PC-3 (cell line): Measurements from ENCODE around the gene CSH1. TPM values are rescaled to one million over a fixed set of nuclear protein-coding genes. Genes with fewer than 3 reads are reported as not detected.

Experiments used
- ATAC-seq: fragments of 200-7000 bp; cut with Tn5 transposase; 2 replicates; pipeline ENCODE4 v1.9.1; 2020; ENCODE audit warnings: mild to moderate bottlenecking, moderate library complexity
- BruUV-seq: library from RNA; stranded (reverse); fragments of 400-500 nt; replicated peaks from 2 replicates; lab custom pipeline; 2021; lab: Mats Ljungman, UMichigan
- CTCF ChIA-PET: fragments of 300-600 bp; sonication (Branson Sonifier 250); formaldehyde crosslinking; loops from one replicate; lab custom pipeline; 2022; ENCODE audit warnings: antibody characterized with exemption; lab: Charles Lee
- POLR2A ChIA-PET: fragments of 300-600 bp; sonication (Branson Sonifier 250); formaldehyde crosslinking; loops from one replicate; lab custom pipeline; 2022; ENCODE audit warnings: antibody characterized with exemption; ENCODE audit not compliant: unreplicated experiment; lab: Charles Lee
- DNase-seq: peaks from one replicate; pipeline ENCODE4 v3.0.0-alpha.2; 2015
- H2AFZ ChIP-seq: fragments of 300-600 bp; sonication (generic); 2 replicates; pipeline ENCODE4 v1.6.0; 2016; ENCODE audit warnings: antibody characterized with exemption, low read length
- H3F3A ChIP-seq: fragments of 300-600 bp; sonication (generic); one replicate; pipeline ENCODE4 v1.6.0; 2017; ENCODE audit warnings: antibody characterized with exemption, low read length, control low read depth, mild to moderate bottlenecking; ENCODE audit not compliant: unreplicated experiment
- H3K27ac ChIP-seq: fragments of 300-600 bp; sonication (generic); 2 replicates; pipeline ENCODE4 v1.5.1; 2016; ENCODE audit warnings: mild to moderate bottlenecking, low read length
- H3K27me3 ChIP-seq: fragments of 300-600 bp; sonication (generic); 2 replicates; pipeline ENCODE4 v1.6.1; 2016; ENCODE audit warnings: low read length, mixed read lengths
- H3K36me3 ChIP-seq: fragments of 300-600 bp; sonication (generic); 2 replicates; pipeline ENCODE4 v1.6.1; 2016; ENCODE audit warnings: low read depth, mixed run types, low read length, mixed read lengths
- H3K4me1 ChIP-seq: fragments of 300-600 bp; sonication (generic); 2 replicates; pipeline ENCODE4 v1.5.1; 2016; ENCODE audit warnings: low read length; ENCODE audit not compliant: insufficient read depth
- H3K4me2 ChIP-seq: fragments of 300-600 bp; sonication (generic); 2 replicates; pipeline ENCODE4 v1.6.0; 2016; ENCODE audit warnings: low read length
- H3K4me3 ChIP-seq: fragments of 300-600 bp; sonication (generic); 2 replicates; pipeline ENCODE4 v1.5.1; 2016; ENCODE audit warnings: mild to moderate bottlenecking, low read length, mixed read lengths
- H3K79me2 ChIP-seq: fragments of 300-600 bp; sonication (generic); 2 replicates; pipeline ENCODE4 v1.6.1; 2017; ENCODE audit warnings: low read length, mixed read lengths
- H3K9ac ChIP-seq: fragments of 300-600 bp; sonication (generic); 2 replicates; pipeline ENCODE4 v1.6.0; 2016; ENCODE audit warnings: mild to moderate bottlenecking, low read length
- H3K9me2 ChIP-seq: fragments of 300-600 bp; sonication (generic); replicated peaks from 2 replicates; pipeline ENCODE4 v1.6.1; 2016; ENCODE audit warnings: mixed run types, low read length, mixed read lengths
- H3K9me3 ChIP-seq: fragments of 300-600 bp; sonication (generic); 2 replicates; pipeline ENCODE4 v1.6.1; 2016; ENCODE audit warnings: low read length, mixed read lengths
- H4K20me1 ChIP-seq: fragments of 300-600 bp; sonication (generic); 2 replicates; pipeline ENCODE4 v1.6.1; 2016; ENCODE audit warnings: low read length, mixed read lengths
- CTCF ChIP-seq: fragments of 300-600 bp; sonication (generic); conservative IDR thresholded peaks from 2 replicates; pipeline ENCODE4 v1.5.1; 2017; ENCODE audit warnings: antibody characterized with exemption, low read depth, mild to moderate bottlenecking, low read length
- EZH2 ChIP-seq: fragments of 300-600 bp; sonication (generic); IDR thresholded peaks from one replicate; pipeline ENCODE4 v1.6.1; 2017; ENCODE audit warnings: antibody characterized with exemption, mild to moderate bottlenecking, low read length; ENCODE audit not compliant: unreplicated experiment
- EZH2phosphoT487 ChIP-seq: fragments of 300-600 bp; sonication (generic); IDR thresholded peaks from 2 replicates; pipeline ENCODE4 v1.6.1; 2018; ENCODE audit warnings: mild to moderate bottlenecking, antibody characterized with exemption, low read length, borderline replicate concordance
- intact Hi-C: fragments of 100-400 bp; cut with micrococcal nuclease; formaldehyde crosslinking; loops from 2 replicates; pipeline ENCODE4 v1.9.0; 2023
- total RNA-seq: library from RNA; depleted of rRNA; stranded (reverse); fragments of >200 nt; gene quantifications from 2 replicates; pipeline ENCODE4 v1.2.3, GENCODE V29; 2014

The CSH1 gene
- total RNA-seq, 1 experiment from 2014 or later: not detected

GRCh38 chr17:63929860-63930766, 33.7 kb upstream of the CSH1 start:
- TF ChIP-seq EZH2 (no peak), CTCF (no peak), EZH2phosphoT487 (no peak)
- no peaks in the 10 kb centered on the region for H3K9me2 ChIP-seq
- H3K79me2 ChIP-seq: no peaks in the 10 kb centered on the region
- H3K4me1 ChIP-seq: no peaks in the 10 kb centered on the region
- H3K36me3 ChIP-seq: no peaks in the 10 kb centered on the region
- ChIA-PET CTCF (interaction anchor here (0.9 kb wide), 1 partner anchor 11 kb away, joined by 3 read pairs; no protein-coding TSS in a partner anchor), POLR2A (no interaction called here)
- H2AFZ ChIP-seq: no peak overlapping the region
- no peaks in the 10 kb centered on the region for H3F3A ChIP-seq
- H3K4me3 ChIP-seq: no peak overlapping the region
- no peaks in the 10 kb centered on the region for H4K20me1 ChIP-seq
- H3K27me3 ChIP-seq: no peaks in the 10 kb centered on the region
- ATAC-seq: no peak
- no peak overlapping the region for H3K27ac ChIP-seq
- intact Hi-C loops: no loop called here
- BruUV-seq: no TSS peak
- H3K9me3 ChIP-seq: no peaks in the 10 kb centered on the region
- no peak for DNase-seq
- H3K4me2 ChIP-seq: no peak overlapping the region
- H3K9ac ChIP-seq: no peak overlapping the region

- intact Hi-C loops: no loop called here
- Histone ChIP-seq H3K27me3 (no peaks in the 10 kb centered on the region), H3K4me1 (no peaks in the 10 kb centered on the region), H4K20me1 (no peaks in the 10 kb centered on the region), H3K36me3 (no peaks in the 10 kb centered on the region), H3K79me2 (no peaks in the 10 kb centered on the region), H3K9me3 (no peaks in the 10 kb centered on the region), H3K4me3 (no peak overlapping the region), H3K9ac (no peak overlapping the region), H3K4me2 (no peak overlapping the region), H3F3A (no peaks in the 10 kb centered on the region), H3K9me2 (no peaks in the 10 kb centered on the region), H2AFZ (no peak overlapping the region), H3K27ac (no peak overlapping the region)
- TF ChIP-seq CTCF (no peak), EZH2 (no peak), EZH2phosphoT487 (no peak)
- DNase-seq (no peak), ATAC-seq (no peak)
- CTCF ChIA-PET: interaction anchor here (0.9 kb wide), 1 partner anchor 10 kb away, joined by 3 read pairs; no protein-coding TSS in a partner anchor
- POLR2A ChIA-PET: no interaction called here
- BruUV-seq: no TSS peak
Observed at GRCh38 chr17:63928966-63929695, 32.8 kb upstream of the CSH1 start.
